HCT116 (cell line): Measurements from ENCODE around the gene PRELID1. TPM values are rescaled to one million over a fixed set of nuclear protein-coding genes. Genes with fewer than 3 reads are reported as not detected.

Experiments used
- ATAC-seq: fragments of 200-7000 bp; cut with Tn5 transposase; 2 replicates; pipeline ENCODE4 v1.9.1; 2020; ENCODE audit warnings: mild to moderate bottlenecking, moderate library complexity
- BruUV-seq: library from RNA; stranded (reverse); fragments of 400-500 nt; replicated peaks from 2 replicates; lab custom pipeline; 2021; lab: Mats Ljungman, UMichigan
- CTCF ChIA-PET: fragments of 300-600 bp; sonication (Branson Sonifier 250); formaldehyde crosslinking; loops from one replicate; lab custom pipeline; 2021; ENCODE audit warnings: antibody characterized with exemption; lab: Charles Lee
- POLR2A ChIA-PET: fragments of 300-600, 350-600 bp; sonication (Branson Sonifier 250); formaldehyde crosslinking; loops from one replicate; lab custom pipeline; 2021; ENCODE audit warnings: antibody characterized with exemption; lab: Charles Lee
- RAD21 ChIA-PET, 2 experiments: fragments of 300-600 bp; sonication (Branson Sonifier 250); formaldehyde crosslinking; loops; one replicate each; lab custom pipeline; 2023; ENCODE audit warnings: low total read pairs in 2 of 2; ENCODE audit not compliant: uncharacterized antibody in 2 of 2, unreplicated experiment in 2 of 2, low non-redundant PET in 1 of 2; lab: Charles Lee
- DNase-seq: peaks from one replicate; pipeline ENCODE4 v3.0.0-alpha.2; 2010; ENCODE audit warnings: low read depth, low spot score
- H2AFZ ChIP-seq: fragments of 200-600 bp; shearing (Covaris generic), sonication (generic); 2 replicates; pipeline ENCODE4 v1.6.1; 2017; ENCODE audit warnings: low read depth, mixed run types, mixed read lengths, antibody characterized with exemption, low read length; ENCODE audit not compliant: poor library complexity, severe bottlenecking
- H3K27ac ChIP-seq: 2 replicates; pipeline ENCODE4 v1.5.1; 2012; ENCODE audit warnings: low read depth, low read length
- H3K27me3 ChIP-seq: fragments of 200-600 bp; sonication (generic); 2 replicates; pipeline ENCODE4 v1.6.1; 2016; ENCODE audit warnings: mixed run types, low read length, mixed read lengths; ENCODE audit not compliant: insufficient read depth
- H3K36me3 ChIP-seq, 2 experiments: fragments of 200-500 bp in 1 of 2; fragments of 200-600 bp in 1 of 2; sonication (Bioruptor generic) in 1 of 2; sonication (generic) in 1 of 2; 2 replicates each; pipeline versions ENCODE4 v1.5.1 to v1.6.1; 2014 to 2016; ENCODE audit warnings: low read length in 2 of 2, inconsistent platforms in 1 of 2, mixed read lengths in 1 of 2, mixed run types in 1 of 2; ENCODE audit not compliant: insufficient read depth in 2 of 2, control insufficient read depth in 1 of 2
- H3K4me1 ChIP-seq, 2 experiments: fragments of 200-600 bp in 1 of 2; sonication (generic) in 1 of 2; 2 replicates each; pipeline versions ENCODE4 v1.5.1 to v1.6.1; 2012 to 2017; ENCODE audit warnings: low read length in 2 of 2, inconsistent platforms in 1 of 2, mild to moderate bottlenecking in 1 of 2, mixed read lengths in 1 of 2, mixed run types in 1 of 2, moderate library complexity in 1 of 2; ENCODE audit not compliant: insufficient read depth in 2 of 2, control insufficient read depth in 1 of 2
- H3K4me2 ChIP-seq: fragments of 200-600 bp; sonication (generic); 2 replicates; pipeline ENCODE4 v1.6.1; 2017; ENCODE audit warnings: mixed run types, low read length, mixed read lengths
- H3K4me3 ChIP-seq, 2 experiments: fragments of 200-600 bp in 1 of 2; sonication (generic) in 1 of 2; replicated peaks in 1 of 2; 2 replicates each; pipeline ENCODE4 v1.5.1; 2011 to 2016; ENCODE audit warnings: low read length in 2 of 2, control low read depth in 1 of 2, low read depth in 1 of 2, mild to moderate bottlenecking in 1 of 2, mixed read lengths in 1 of 2, mixed run types in 1 of 2
- H3K79me2 ChIP-seq: fragments of 200-600 bp; sonication (generic); 2 replicates; pipeline ENCODE4 v1.6.1; 2017; ENCODE audit warnings: mild to moderate bottlenecking, mixed run types, low read length, moderate library complexity, mixed read lengths; ENCODE audit not compliant: insufficient read depth
- H3K9ac ChIP-seq: fragments of 200-600 bp; sonication (generic); 2 replicates; pipeline ENCODE4 v1.6.1; 2016; ENCODE audit warnings: low read length, mixed read lengths
- H3K9me2 ChIP-seq: fragments of 200-600 bp; sonication (generic), shearing (Covaris generic); 2 replicates; pipeline ENCODE4 v1.6.1; 2017; ENCODE audit warnings: mixed run types, mild to moderate bottlenecking, moderate library complexity; ENCODE audit not compliant: insufficient read depth
- H3K9me3 ChIP-seq, 2 experiments: fragments of 200-500 bp in 1 of 2; fragments of 200-600 bp in 1 of 2; sonication (Bioruptor generic) in 1 of 2; sonication (generic) in 1 of 2; 2 replicates each; pipeline ENCODE4 v1.6.1; 2014 to 2017; ENCODE audit warnings: low read length in 2 of 2, mixed read lengths in 2 of 2, inconsistent platforms in 1 of 2, low read depth in 1 of 2, mild to moderate bottlenecking in 1 of 2, mixed run types in 1 of 2, moderate library complexity in 1 of 2; ENCODE audit not compliant: control insufficient read depth in 1 of 2, insufficient read depth in 1 of 2
- H4K20me1 ChIP-seq: fragments of 200-600 bp; sonication (generic), shearing (Covaris generic); 2 replicates; pipeline ENCODE4 v1.6.1; 2017; ENCODE audit warnings: mixed run types, mild to moderate bottlenecking, moderate library complexity; ENCODE audit not compliant: insufficient read depth
- CBX3 ChIP-seq: IDR thresholded peaks from 2 replicates; pipeline ENCODE4 v1.6.1; 2012; ENCODE audit warnings: low read depth
- EZH2 ChIP-seq: fragments of 200-600 bp; sonication (generic); IDR thresholded peaks from 2 replicates; pipeline ENCODE4 v1.6.1; 2017; ENCODE audit warnings: antibody characterized with exemption, mixed run types
- EZH2phosphoT487 ChIP-seq: fragments of 200-600 bp; IDR thresholded peaks from 2 replicates; pipeline ENCODE4 v1.6.1; 2018; ENCODE audit warnings: antibody characterized with exemption, borderline replicate concordance
- JUND ChIP-seq: IDR thresholded peaks from 2 replicates; pipeline ENCODE4 v1.6.1; 2012
- POLR2A ChIP-seq: IDR thresholded peaks from 2 replicates; pipeline ENCODE4 v1.7.0; 2011; ENCODE audit warnings: borderline replicate concordance; ENCODE audit not compliant: insufficient read depth, insufficient read length; ENCODE audit errors: extremely low read depth
- RAD21 ChIP-seq: IDR thresholded peaks from 2 replicates; pipeline ENCODE4 v1.6.1; 2012; ENCODE audit warnings: low read depth, mild to moderate bottlenecking
- SIN3A ChIP-seq: IDR thresholded peaks from 2 replicates; pipeline ENCODE4 v1.6.1; 2012; ENCODE audit warnings: low read depth
- TCF7L2 ChIP-seq: IDR thresholded peaks from 2 replicates; pipeline ENCODE4 v1.7.0; 2011; ENCODE audit warnings: borderline replicate concordance, inconsistent platforms; ENCODE audit not compliant: insufficient read depth, insufficient read length; ENCODE audit errors: extremely low read depth
- ZNF274 ChIP-seq: fragments of 200-500 bp; sonication (Bioruptor generic); IDR thresholded peaks from 2 replicates; pipeline ENCODE4 v1.6.1; 2014; ENCODE audit warnings: mild to moderate bottlenecking, low read depth, low read length, inconsistent platforms
- intact Hi-C: fragments of 100-400 bp; cut with micrococcal nuclease; formaldehyde crosslinking; loops from 2 replicates; pipeline ENCODE4 v1.10.0; 2022
- total RNA-seq: library from RNA; stranded (reverse); gene quantifications from one replicate; pipeline ENCODE4 v1.2.1, GENCODE V29; 2021; ENCODE audit not compliant: unreplicated experiment
- TF ChIP-seq, protein P1 (sequence below): IDR thresholded peaks from 2 replicates; pipeline ENCODE4 v1.6.1; 2011; ENCODE audit warnings: mild to moderate bottlenecking, low read length, moderate library complexity; ENCODE audit not compliant: insufficient replicate concordance; ENCODE audit errors: extremely low read depth
- TF ChIP-seq, protein P2 (sequence below), 3 experiments: fragments of 200-600 bp in 1 of 3; sonication (generic) in 1 of 3; IDR thresholded peaks in 2 of 3; conservative IDR thresholded peaks in 1 of 3; 2 replicates each; pipeline ENCODE4 v1.5.1; 2012 to 2017; ENCODE audit warnings: low read depth in 2 of 3, low read length in 2 of 3, antibody characterized with exemption in 1 of 3, borderline replicate concordance in 1 of 3, control low read depth in 1 of 3, mild to moderate bottlenecking in 1 of 3, mixed read lengths in 1 of 3, mixed run types in 1 of 3, moderate library complexity in 1 of 3; ENCODE audit not compliant: insufficient read depth in 1 of 3
- TF ChIP-seq, protein P3 (sequence below): IDR thresholded peaks from 2 replicates; pipeline ENCODE4 v1.6.1; 2012
- TF ChIP-seq, protein P4 (sequence below): IDR thresholded peaks from 2 replicates; pipeline ENCODE4 v1.6.1; 2012; ENCODE audit warnings: low read depth
- TF ChIP-seq, protein P5 (sequence below): IDR thresholded peaks from 2 replicates; pipeline ENCODE4 v1.6.1; 2012

The PRELID1 gene
- total RNA-seq, 1 experiment from 2014 or later = 223 TPM

DNA sequence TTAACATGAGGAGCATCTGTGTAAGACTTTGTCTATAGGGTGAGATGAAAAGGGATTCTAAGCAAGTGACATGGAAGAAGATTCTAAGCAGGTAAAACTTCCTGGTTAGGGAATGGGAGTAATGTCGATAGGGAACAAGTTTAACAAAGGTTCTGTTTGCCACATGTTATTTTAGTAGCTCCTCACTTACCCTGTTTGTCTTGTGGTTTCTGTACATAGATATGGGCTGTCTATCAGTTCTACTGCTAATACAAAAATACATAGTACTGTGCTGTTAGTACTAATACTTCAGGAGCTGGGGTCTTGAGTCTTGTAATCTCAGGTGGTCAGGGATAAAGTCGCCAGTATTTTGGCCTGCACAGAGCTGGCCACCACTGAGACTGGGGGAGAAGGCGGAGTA, 32.9 kb upstream of the PRELID1 start (continued):
- TF ChIP-seq SIN3A (no peak), CBX3 (no peak)

DNA sequence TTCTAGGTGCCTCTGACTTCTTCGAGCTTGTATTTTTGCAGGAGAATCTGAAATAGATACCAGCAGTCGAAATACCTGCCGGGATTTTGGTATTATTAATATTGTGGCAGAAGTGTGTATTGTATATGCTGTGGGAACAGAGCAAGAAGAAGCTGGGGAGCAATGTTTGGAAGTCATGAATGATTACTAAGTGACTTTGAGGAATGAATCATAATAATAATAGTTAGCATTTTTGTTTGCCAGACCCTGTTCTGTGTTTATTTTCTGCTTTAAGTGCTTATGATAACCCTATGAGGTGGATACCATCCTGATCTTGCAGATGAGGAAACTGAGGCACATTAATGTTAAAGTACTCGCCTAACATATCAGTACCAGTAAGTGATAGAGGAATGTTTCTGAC, 32.5 kb upstream of the PRELID1 start:
- H3K4me3 ChIP-seq = no peak overlapping the region
- no peaks in the 10 kb centered on the region for H3K79me2 ChIP-seq
- no peak overlapping the region for H2AFZ ChIP-seq
- no peak overlapping the region for H3K4me2 ChIP-seq
- H3K9me2 ChIP-seq = no peaks in the 10 kb centered on the region
- TF ChIP-seq EZH2phosphoT487 (no peak), RAD21 (no peak), EZH2 (no peak), ZNF274 (no peak), TCF7L2 (no peak), POLR2A (no peak), JUND (no peak), SIN3A (no peak)
- TF ChIP-seq, protein P1, sequence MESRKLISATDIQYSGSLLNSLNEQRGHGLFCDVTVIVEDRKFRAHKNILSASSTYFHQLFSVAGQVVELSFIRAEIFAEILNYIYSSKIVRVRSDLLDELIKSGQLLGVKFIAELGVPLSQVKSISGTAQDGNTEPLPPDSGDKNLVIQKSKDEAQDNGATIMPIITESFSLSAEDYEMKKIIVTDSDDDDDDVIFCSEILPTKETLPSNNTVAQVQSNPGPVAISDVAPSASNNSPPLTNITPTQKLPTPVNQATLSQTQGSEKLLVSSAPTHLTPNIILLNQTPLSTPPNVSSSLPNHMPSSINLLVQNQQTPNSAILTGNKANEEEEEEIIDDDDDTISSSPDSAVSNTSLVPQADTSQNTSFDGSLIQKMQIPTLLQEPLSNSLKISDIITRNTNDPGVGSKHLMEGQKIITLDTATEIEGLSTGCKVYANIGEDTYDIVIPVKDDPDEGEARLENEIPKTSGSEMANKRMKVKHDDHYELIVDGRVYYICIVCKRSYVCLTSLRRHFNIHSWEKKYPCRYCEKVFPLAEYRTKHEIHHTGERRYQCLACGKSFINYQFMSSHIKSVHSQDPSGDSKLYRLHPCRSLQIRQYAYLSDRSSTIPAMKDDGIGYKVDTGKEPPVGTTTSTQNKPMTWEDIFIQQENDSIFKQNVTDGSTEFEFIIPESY = no peak
- TF ChIP-seq, protein P2, sequence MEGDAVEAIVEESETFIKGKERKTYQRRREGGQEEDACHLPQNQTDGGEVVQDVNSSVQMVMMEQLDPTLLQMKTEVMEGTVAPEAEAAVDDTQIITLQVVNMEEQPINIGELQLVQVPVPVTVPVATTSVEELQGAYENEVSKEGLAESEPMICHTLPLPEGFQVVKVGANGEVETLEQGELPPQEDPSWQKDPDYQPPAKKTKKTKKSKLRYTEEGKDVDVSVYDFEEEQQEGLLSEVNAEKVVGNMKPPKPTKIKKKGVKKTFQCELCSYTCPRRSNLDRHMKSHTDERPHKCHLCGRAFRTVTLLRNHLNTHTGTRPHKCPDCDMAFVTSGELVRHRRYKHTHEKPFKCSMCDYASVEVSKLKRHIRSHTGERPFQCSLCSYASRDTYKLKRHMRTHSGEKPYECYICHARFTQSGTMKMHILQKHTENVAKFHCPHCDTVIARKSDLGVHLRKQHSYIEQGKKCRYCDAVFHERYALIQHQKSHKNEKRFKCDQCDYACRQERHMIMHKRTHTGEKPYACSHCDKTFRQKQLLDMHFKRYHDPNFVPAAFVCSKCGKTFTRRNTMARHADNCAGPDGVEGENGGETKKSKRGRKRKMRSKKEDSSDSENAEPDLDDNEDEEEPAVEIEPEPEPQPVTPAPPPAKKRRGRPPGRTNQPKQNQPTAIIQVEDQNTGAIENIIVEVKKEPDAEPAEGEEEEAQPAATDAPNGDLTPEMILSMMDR (IDR thresholded peaks at IDR 0.05 in 2 of 3, conservative IDR thresholded peaks at IDR 0.05 in 1 of 3; ENCODE audit: borderline replicate concordance in 1 of 3, insufficient read depth in 1 of 3, low read depth in 2 of 3, low read length in 2 of 3) = no peak
- TF ChIP-seq, protein P3, sequence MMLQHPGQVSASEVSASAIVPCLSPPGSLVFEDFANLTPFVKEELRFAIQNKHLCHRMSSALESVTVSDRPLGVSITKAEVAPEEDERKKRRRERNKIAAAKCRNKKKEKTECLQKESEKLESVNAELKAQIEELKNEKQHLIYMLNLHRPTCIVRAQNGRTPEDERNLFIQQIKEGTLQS = no peak
- TF ChIP-seq, protein P4, sequence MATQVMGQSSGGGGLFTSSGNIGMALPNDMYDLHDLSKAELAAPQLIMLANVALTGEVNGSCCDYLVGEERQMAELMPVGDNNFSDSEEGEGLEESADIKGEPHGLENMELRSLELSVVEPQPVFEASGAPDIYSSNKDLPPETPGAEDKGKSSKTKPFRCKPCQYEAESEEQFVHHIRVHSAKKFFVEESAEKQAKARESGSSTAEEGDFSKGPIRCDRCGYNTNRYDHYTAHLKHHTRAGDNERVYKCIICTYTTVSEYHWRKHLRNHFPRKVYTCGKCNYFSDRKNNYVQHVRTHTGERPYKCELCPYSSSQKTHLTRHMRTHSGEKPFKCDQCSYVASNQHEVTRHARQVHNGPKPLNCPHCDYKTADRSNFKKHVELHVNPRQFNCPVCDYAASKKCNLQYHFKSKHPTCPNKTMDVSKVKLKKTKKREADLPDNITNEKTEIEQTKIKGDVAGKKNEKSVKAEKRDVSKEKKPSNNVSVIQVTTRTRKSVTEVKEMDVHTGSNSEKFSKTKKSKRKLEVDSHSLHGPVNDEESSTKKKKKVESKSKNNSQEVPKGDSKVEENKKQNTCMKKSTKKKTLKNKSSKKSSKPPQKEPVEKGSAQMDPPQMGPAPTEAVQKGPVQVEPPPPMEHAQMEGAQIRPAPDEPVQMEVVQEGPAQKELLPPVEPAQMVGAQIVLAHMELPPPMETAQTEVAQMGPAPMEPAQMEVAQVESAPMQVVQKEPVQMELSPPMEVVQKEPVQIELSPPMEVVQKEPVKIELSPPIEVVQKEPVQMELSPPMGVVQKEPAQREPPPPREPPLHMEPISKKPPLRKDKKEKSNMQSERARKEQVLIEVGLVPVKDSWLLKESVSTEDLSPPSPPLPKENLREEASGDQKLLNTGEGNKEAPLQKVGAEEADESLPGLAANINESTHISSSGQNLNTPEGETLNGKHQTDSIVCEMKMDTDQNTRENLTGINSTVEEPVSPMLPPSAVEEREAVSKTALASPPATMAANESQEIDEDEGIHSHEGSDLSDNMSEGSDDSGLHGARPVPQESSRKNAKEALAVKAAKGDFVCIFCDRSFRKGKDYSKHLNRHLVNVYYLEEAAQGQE = no peak
- TF ChIP-seq, protein P5, sequence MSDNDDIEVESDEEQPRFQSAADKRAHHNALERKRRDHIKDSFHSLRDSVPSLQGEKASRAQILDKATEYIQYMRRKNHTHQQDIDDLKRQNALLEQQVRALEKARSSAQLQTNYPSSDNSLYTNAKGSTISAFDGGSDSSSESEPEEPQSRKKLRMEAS = no peak
- BruUV-seq = no TSS peak
- ATAC-seq (no peak), DNase-seq (no peak)
- no peaks in the 10 kb centered on the region for H3K27me3 ChIP-seq
- CTCF ChIA-PET = no interaction called here
- no peaks in the 10 kb centered on the region for H4K20me1 ChIP-seq
- no peak overlapping the region for H3K9ac ChIP-seq
- no peaks in the 10 kb centered on the region for H3K4me1 ChIP-seq
- H3K9me3 ChIP-seq = no peaks in the 10 kb centered on the region
- H3K36me3 ChIP-seq = peaks cover 18 to 21% of the 10 kb centered on the region in 2 experiments; a peak in 3 of 4 replicates
- RAD21 ChIA-PET = no interaction called here
- intact Hi-C loops = loop anchor here (5.0 kb wide), 1 partner anchor 34 kb away; no protein-coding TSS in a partner anchor
- POLR2A ChIA-PET = no interaction called here
- H3K27ac ChIP-seq = no peak overlapping the region
